Vagina (tissue), 2 donors: ENCODE results near the gene GAN.

ENCODE experiments used
- CTCF ChIP-seq, 3 experiments: fragments of 450-650 bp in 2 of 3; fragments of 200-600 bp in 1 of 3; sonication (generic) in 1 of 3; IDR thresholded peaks; one replicate each; pipeline ENCODE4 v1.5.1; 2017 to 2019; ENCODE audit warnings: antibody characterized with exemption in 3 of 3, mild to moderate bottlenecking in 2 of 3, moderate library complexity in 2 of 3
- POLR2A ChIP-seq, 2 donors: fragments of 450-650 bp; IDR thresholded peaks; one replicate each; pipeline ENCODE4 v1.6.1; 2017; ENCODE audit warnings: antibody characterized with exemption in 2 of 2, mild to moderate bottlenecking in 2 of 2, moderate library complexity in 2 of 2

GRCh38 chr16:81409016-81409556, 94.3 kb downstream of the GAN start:
- TF ChIP-seq CTCF (IDR thresholded peaks at IDR 0.05) = no peak
- TF ChIP-seq POLR2A (IDR thresholded peaks at IDR 0.05) = no peak
